ENCODE results near the gene OR4D10. TPM values are rescaled to one million over a fixed set of nuclear protein-coding genes. Genes with fewer than 3 reads are reported as not detected.

Gene OR4D10
- total and polyA plus RNA-seq, 2 of the 8 experiments (the other 6 are each of a cell fraction or from before 2014, with no cell fraction given) = not detected

- TF ChIP-seq SAP30 (IDR thresholded peaks at IDR 0.05; ENCODE audit: insufficient read depth, insufficient replicate concordance, low read length) = no peak
- TF ChIP-seq TAF7 (optimal IDR thresholded peaks at IDR 0.05; ENCODE audit: borderline replicate concordance, low read depth, low read length) = no peak
- TF ChIP-seq CTCF (IDR thresholded peaks at IDR 0.05; ENCODE audit: control extremely low read depth in 1 of 3, insufficient read depth in 1 of 3, low read depth in 1 of 3, low read length in 3 of 3) = no peak
- no peak for TF ChIP-seq JUND (IDR thresholded peaks at IDR 0.05; ENCODE audit: low read length)
- TF ChIP-seq SIX5 (IDR thresholded peaks at IDR 0.05; ENCODE audit: low read depth, low read length) = no peak
- TF ChIP-seq TBP (IDR thresholded peaks at IDR 0.05; ENCODE audit: low read depth, low read length) = no peak
- TF ChIP-seq CHD2 (IDR thresholded peaks at IDR 0.05; ENCODE audit: low read length) = no peak
Observed at GRCh38 chr11:59425131-59425530, 48.0 kb upstream of the OR4D10 start (continued).
